Naive thymus-derived CD4-positive, alpha-beta T cell (primary cell): ENCODE data around the gene MPPED1. TPM values are rescaled to one million over a fixed set of nuclear protein-coding genes. Genes with fewer than 3 reads are reported as not detected.
A peak's percentile ranks its signal among the peaks of the same experiment; 100 is the strongest.

Experiments used
- ATAC-seq: fragments of 150-1000 bp; cut with Tn5 transposase; 2 replicates; pipeline ENCODE4 v1.10.0; 2021; ENCODE audit warnings: mild to moderate bottlenecking, moderate library complexity
- CTCF ChIA-PET: fragments of 350-600 bp; sonication (Branson Sonifier 250); formaldehyde crosslinking; loops from one replicate; lab custom pipeline; 2021; ENCODE audit warnings: antibody characterized with exemption; lab: Charles Lee
- POLR2A ChIA-PET: fragments of 350-600 bp; sonication (Branson Sonifier 250); formaldehyde crosslinking; loops from one replicate; lab custom pipeline; 2021; ENCODE audit warnings: antibody characterized with exemption, inconsistent platforms; lab: Charles Lee
- DNase-seq, 9 donors: peaks; one replicate each; pipeline versions ENCODE4 v3.0.0 to v3.0.0-alpha.2; 2020 to 2022; ENCODE audit warnings: mixed read lengths in 1 of 9
- H3K27ac ChIP-seq: one replicate; pipeline ENCODE4 v1.7.0; 2013; ENCODE audit warnings: mild to moderate bottlenecking, low read depth, low read length, moderate library complexity
- H3K27me3 ChIP-seq, 2 donors: one replicate each; pipeline ENCODE4 v1.7.0; 2013; ENCODE audit warnings: low read length in 2 of 2, mild to moderate bottlenecking in 2 of 2, moderate library complexity in 2 of 2; ENCODE audit not compliant: control insufficient read depth in 2 of 2, insufficient read depth in 2 of 2
- H3K36me3 ChIP-seq, 3 experiments: 1 replicate in 2 of 3; 2 replicates in 1 of 3; pipeline ENCODE4 v1.7.0; 2013; ENCODE audit warnings: low read length in 3 of 3, mild to moderate bottlenecking in 3 of 3, moderate library complexity in 1 of 3; ENCODE audit not compliant: insufficient read depth in 3 of 3, control insufficient read depth in 2 of 3
- H3K4me1 ChIP-seq, 2 donors: one replicate each; pipeline ENCODE4 v1.7.0; 2013; ENCODE audit warnings: low read length in 2 of 2, mild to moderate bottlenecking in 2 of 2, moderate library complexity in 1 of 2; ENCODE audit not compliant: control insufficient read depth in 2 of 2, insufficient read depth in 2 of 2
- H3K4me3 ChIP-seq: 2 replicates; pipeline ENCODE4 v1.7.0; 2013; ENCODE audit warnings: mild to moderate bottlenecking, low read length
- H3K9me3 ChIP-seq, 3 experiments: 1 replicate in 2 of 3; 2 replicates in 1 of 3; pipeline ENCODE4 v1.7.0; 2013; ENCODE audit warnings: low read length in 3 of 3; ENCODE audit not compliant: control insufficient read depth in 2 of 3
- H3K27ac Mint-ChIP-seq, 9 donors: one replicate each; pipeline ENCODE4 v1.8.0; 2020 to 2022; ENCODE audit warnings: mixed read lengths in 9 of 9, mild to moderate bottlenecking in 8 of 9, moderate library complexity in 5 of 9, inconsistent platforms in 2 of 9
- H3K27me3 Mint-ChIP-seq, 5 donors: one replicate each; pipeline ENCODE4 v1.8.0; 2021 to 2022; ENCODE audit warnings: mixed read lengths in 5 of 5, mild to moderate bottlenecking in 1 of 5
- H3K36me3 Mint-ChIP-seq, 5 donors: one replicate each; pipeline ENCODE4 v1.8.0; 2020 to 2022; ENCODE audit warnings: mixed read lengths in 5 of 5, mild to moderate bottlenecking in 3 of 5, inconsistent platforms in 1 of 5
- H3K4me1 Mint-ChIP-seq, 7 donors: one replicate each; pipeline ENCODE4 v1.8.0; 2020 to 2022; ENCODE audit warnings: mixed read lengths in 7 of 7, mild to moderate bottlenecking in 3 of 7, inconsistent platforms in 1 of 7
- H3K4me3 Mint-ChIP-seq, 10 donors: one replicate each; pipeline ENCODE4 v1.8.0; 2020 to 2022; ENCODE audit warnings: mild to moderate bottlenecking in 10 of 10, mixed read lengths in 10 of 10, moderate library complexity in 6 of 10, inconsistent platforms in 2 of 10
- H3K9me3 Mint-ChIP-seq, 11 donors: one replicate each; pipeline ENCODE4 v1.8.0; 2020 to 2022; ENCODE audit warnings: mixed read lengths in 11 of 11, mild to moderate bottlenecking in 4 of 11, inconsistent platforms in 1 of 11, moderate library complexity in 1 of 11
- intact Hi-C, 2 donors: fragments of 100-400 bp; cut with micrococcal nuclease; formaldehyde crosslinking; loops; one replicate each; pipeline ENCODE4 v1.15.1; 2023
- polyA plus RNA-seq, 2 donors: library from polyadenylated mRNA; unstranded; fragments of 300-500 nt; fragmentation: Illumina TruSeq; gene quantifications; one replicate each; pipeline ENCODE4 v1.2.3, GENCODE V29; 2021
- total RNA-seq, 6 experiments: library from RNA in 5 of 6; stranded (reverse) in 5 of 6; gene quantifications; 1 replicate in 5 of 6; 2 replicates in 1 of 6; pipeline ENCODE4 v1.2.3 and lab custom pipeline; 2021 to 2026

MPPED1 gene
- total and polyA plus RNA-seq, 7 experiments from 2014 or later, result not detected

GRCh38 chr22:43376765-43377547, 34.9 kb upstream of the MPPED1 start:
- Histone ChIP-seq H3K9me3 (peaks cover 0 to 5% (median 0%) of the 10 kb centered on the region in 3 experiments), H3K4me1 (peaks cover 0 to 24% of the 10 kb centered on the region in 2 donors), H3K36me3 (no peaks in the 10 kb centered on the region), H3K27me3 (no peaks in the 10 kb centered on the region), H3K27ac (no peak overlapping the region), H3K4me3 (no peak overlapping the region)
- POLR2A ChIA-PET, result no interaction called here
- Mint-ChIP-seq H3K4me1 (peaks cover 0 to 18% (median 0%) of the 10 kb centered on the region in 7 donors), H3K4me3 (no peak overlapping the region), H3K27me3 (peaks cover 41 to 65% (median 55%) of the 10 kb centered on the region in 5 donors), H3K9me3 (peaks cover 0 to 17% (median 10%) of the 10 kb centered on the region in 11 donors), H3K27ac (no peak overlapping the region), H3K36me3 (peaks cover 0 to 7% (median 0%) of the 10 kb centered on the region in 5 donors)
- CTCF ChIA-PET, result no interaction called here
- DNase-seq (no peak), ATAC-seq (peak; percentile 84)
- intact Hi-C loops, result no loop called here

GRCh38 chr22:43377548-43377895, 34.3 kb upstream of the MPPED1 start:
- peaks cover 38 to 70% (median 51%) of the 10 kb centered on the region in 5 donors for H3K27me3 Mint-ChIP-seq
- peaks cover 0 to 17% (median 10%) of the 10 kb centered on the region in 11 donors for H3K9me3 Mint-ChIP-seq
- no peak overlapping the region for H3K27ac ChIP-seq
- no peak overlapping the region for H3K4me3 Mint-ChIP-seq
- H3K9me3 ChIP-seq, result peaks cover 0 to 5% (median 0%) of the 10 kb centered on the region in 3 experiments
- H3K4me3 ChIP-seq, result no peak overlapping the region
- no peak for ATAC-seq
- no peaks in the 10 kb centered on the region for H3K27me3 ChIP-seq
- H3K27ac Mint-ChIP-seq, result no peak overlapping the region
- POLR2A ChIA-PET, result no interaction called here
- intact Hi-C loops, result no loop called here
- peaks cover 0 to 24% of the 10 kb centered on the region in 2 donors for H3K4me1 ChIP-seq
- H3K36me3 Mint-ChIP-seq, result peaks cover 0 to 7% (median 0%) of the 10 kb centered on the region in 5 donors
- DNase-seq, result no peak
- H3K4me1 Mint-ChIP-seq, result peaks cover 0 to 18% (median 0%) of the 10 kb centered on the region in 7 donors
- no peaks in the 10 kb centered on the region for H3K36me3 ChIP-seq
- CTCF ChIA-PET, result no interaction called here

DNA sequence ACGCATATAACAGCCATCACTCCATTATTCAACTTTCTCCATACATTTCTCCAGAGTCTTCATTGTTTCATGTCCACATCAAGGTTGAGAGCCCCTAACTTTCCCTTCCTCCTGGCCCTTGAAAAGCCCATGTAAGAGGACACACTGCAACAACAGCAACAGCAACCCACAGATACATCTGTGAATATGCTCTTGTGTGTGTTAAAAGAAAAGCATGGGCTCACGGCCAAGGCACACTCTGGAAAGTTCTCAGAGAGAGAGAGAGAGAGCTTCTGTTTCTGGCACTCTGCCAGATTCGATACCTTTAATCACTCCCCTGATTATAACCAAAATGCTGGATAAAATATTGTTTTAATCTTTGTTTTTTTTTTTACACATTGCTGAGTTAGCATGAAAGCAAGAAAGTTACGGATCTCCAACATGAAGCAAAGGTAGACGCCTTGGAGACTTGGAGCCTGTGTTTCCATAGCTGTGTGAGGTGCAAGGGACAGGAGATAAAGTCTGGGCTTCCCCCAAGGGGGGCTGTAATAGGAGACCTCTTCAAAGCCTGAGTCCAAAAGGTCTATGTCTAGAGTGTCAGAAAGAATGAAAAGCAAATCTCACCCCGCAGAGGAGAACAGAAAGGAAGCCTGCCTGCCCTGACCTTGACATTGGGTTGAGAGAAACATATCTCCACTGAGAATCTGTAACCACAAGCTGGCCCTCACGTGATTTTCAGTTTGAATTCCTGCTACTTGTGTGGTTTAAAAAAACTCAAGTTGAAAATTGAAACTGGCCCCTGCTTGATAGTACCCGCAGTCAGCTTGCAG, 33.7 kb upstream of the MPPED1 start:
- ChIA-PET CTCF (no interaction called here), POLR2A (no interaction called here)
- no peak overlapping the region for H3K4me3 Mint-ChIP-seq
- Histone ChIP-seq H3K36me3 (no peaks in the 10 kb centered on the region), H3K27me3 (no peaks in the 10 kb centered on the region), H3K27ac (no peak overlapping the region), H3K4me1 (peaks cover 0 to 24% of the 10 kb centered on the region in 2 donors), H3K4me3 (no peak overlapping the region), H3K9me3 (peaks cover 0 to 5% (median 0%) of the 10 kb centered on the region in 3 experiments)
- DNase-seq (no peak), ATAC-seq (no peak)
- H3K9me3 Mint-ChIP-seq, result peaks cover 0 to 15% (median 10%) of the 10 kb centered on the region in 11 donors
- intact Hi-C loops, result no loop called here
- H3K4me1 Mint-ChIP-seq, result peaks cover 0 to 18% (median 0%) of the 10 kb centered on the region in 7 donors
- H3K27ac Mint-ChIP-seq, result peak overlapping the region in 1 of 9 donors; percentile 31
- peaks cover 0 to 7% (median 0%) of the 10 kb centered on the region in 5 donors for H3K36me3 Mint-ChIP-seq
- peaks cover 34 to 71% (median 49%) of the 10 kb centered on the region in 5 donors for H3K27me3 Mint-ChIP-seq

DNA sequence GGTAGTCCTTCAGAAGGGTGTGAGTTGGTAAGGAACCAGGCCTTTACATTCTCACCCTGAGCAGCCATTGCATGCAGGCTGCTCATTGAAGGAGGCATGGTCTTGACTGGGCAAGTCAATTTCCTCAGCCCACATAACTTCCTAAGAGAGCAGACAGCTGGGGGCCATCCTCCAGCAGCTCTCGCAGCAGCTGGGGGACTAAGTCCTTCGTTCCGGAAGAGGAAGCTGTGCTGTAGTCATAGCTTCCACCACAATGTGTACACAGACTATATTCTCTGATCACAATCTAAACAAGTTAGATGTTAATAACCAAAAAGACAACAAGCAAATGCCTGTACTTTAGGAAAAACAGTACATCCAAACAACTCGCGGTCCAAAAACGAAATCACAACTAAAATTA, 30.1 kb upstream of the MPPED1 start:
- H3K36me3 Mint-ChIP-seq, result peaks cover 0 to under 1% (median 0%) of the 10 kb centered on the region in 5 donors
- CTCF ChIA-PET, result no interaction called here

GRCh38 chr22:43384863-43385262, 27.0 kb upstream of the MPPED1 start:
- Histone ChIP-seq H3K4me1 (no peaks in the 10 kb centered on the region), H3K9me3 (no peaks in the 10 kb centered on the region), H3K27me3 (peaks cover 0 to 3% of the 10 kb centered on the region in 2 donors), H3K4me3 (no peak overlapping the region), H3K27ac (no peak overlapping the region), H3K36me3 (no peaks in the 10 kb centered on the region)
- Mint-ChIP-seq H3K9me3 (peaks cover 0 to 3% (median 0%) of the 10 kb centered on the region in 11 donors), H3K27me3 (peaks cover 8 to 55% (median 23%) of the 10 kb centered on the region in 5 donors), H3K36me3 (no peaks in the 10 kb centered on the region), H3K4me1 (peaks cover 0 to 8% (median 3%) of the 10 kb centered on the region in 7 donors), H3K4me3 (no peak overlapping the region), H3K27ac (no peak overlapping the region)
- intact Hi-C loops, result loop anchor here (1.0 to 5.0 kb wide), 7 partner anchors 38 to 1242 kb away; no protein-coding TSS in a partner anchor
- DNase-seq (no peak), ATAC-seq (no peak)
- ChIA-PET CTCF (interaction anchor here (0.6 to 1.3 kb wide), 3 partner anchors 12 to 1320 kb away, joined by 4 to 6 read pairs (median 5); no protein-coding TSS in a partner anchor), POLR2A (no interaction called here)

More for the DNA sequence above, 30.1 kb upstream of the MPPED1 start:
- Mint-ChIP-seq H3K4me3 (no peak overlapping the region), H3K4me1 (peaks cover 0 to 21% (median 6%) of the 10 kb centered on the region in 7 donors), H3K27ac (no peak overlapping the region), H3K9me3 (peaks cover 0 to 2% (median 0%) of the 10 kb centered on the region in 11 donors), H3K27me3 (peaks cover 8 to 71% (median 44%) of the 10 kb centered on the region in 5 donors)
- no peaks in the 10 kb centered on the region for H3K36me3 ChIP-seq
- intact Hi-C loops, result no loop called here
- no peak overlapping the region for H3K27ac ChIP-seq
- POLR2A ChIA-PET, result no interaction called here
- H3K4me1 ChIP-seq, result peaks cover 0 to 19% of the 10 kb centered on the region in 2 donors
- no peak for ATAC-seq
- H3K4me3 ChIP-seq, result no peak overlapping the region
- H3K27me3 ChIP-seq, result no peaks in the 10 kb centered on the region
- no peaks in the 10 kb centered on the region for H3K9me3 ChIP-seq
- no peak for DNase-seq
